H9 (cell line): ENCODE data around the gene ADGRA1. TPM values are rescaled to one million over a fixed set of nuclear protein-coding genes. Genes with fewer than 3 reads are reported as not detected.

Experiments used
- DNase-seq: peaks from one replicate; pipeline ENCODE4 v3.0.0-alpha.2; 2017
- H2AFZ ChIP-seq: one replicate; pipeline ENCODE4 v1.6.1; 2013; ENCODE audit warnings: mild to moderate bottlenecking, low read length, control low read depth, moderate library complexity
- H2AK5ac ChIP-seq: 2 replicates; pipeline ENCODE4 v1.6.1; 2013; ENCODE audit warnings: low read length, control low read depth, mixed read lengths; ENCODE audit not compliant: insufficient read length
- H2BK120ac ChIP-seq: one replicate; pipeline ENCODE4 v1.6.1; 2013; ENCODE audit warnings: low read depth, mild to moderate bottlenecking, low read length, control low read depth, inconsistent platforms; ENCODE audit not compliant: poor library complexity, severe bottlenecking
- H2BK12ac ChIP-seq: 2 replicates; pipeline ENCODE4 v1.6.1; 2013; ENCODE audit warnings: low read length, control low read depth, mixed read lengths, low read depth; ENCODE audit not compliant: insufficient read length
- H2BK15ac ChIP-seq: 2 replicates; pipeline ENCODE4 v1.6.1; 2013; ENCODE audit warnings: low read depth, low read length, control low read depth
- H2BK20ac ChIP-seq: one replicate; pipeline ENCODE4 v1.6.1; 2013; ENCODE audit warnings: low read depth, mild to moderate bottlenecking, low read length, control low read depth, inconsistent platforms; ENCODE audit not compliant: poor library complexity, severe bottlenecking
- H2BK5ac ChIP-seq: 2 replicates; pipeline ENCODE4 v1.6.1; 2013; ENCODE audit warnings: low read length, control low read depth, mixed read lengths; ENCODE audit not compliant: insufficient read length
- H3K14ac ChIP-seq: 2 replicates; pipeline ENCODE4 v1.6.1; 2013; ENCODE audit warnings: low read length, control low read depth; ENCODE audit not compliant: insufficient read depth
- H3K18ac ChIP-seq: 2 replicates; pipeline ENCODE4 v1.6.1; 2013; ENCODE audit warnings: low read depth, mild to moderate bottlenecking, mixed read lengths, low read length, control low read depth; ENCODE audit not compliant: insufficient read length
- H3K23ac ChIP-seq: 2 replicates; pipeline ENCODE4 v1.6.1; 2013; ENCODE audit warnings: low read length, control low read depth, mixed read lengths, low read depth; ENCODE audit not compliant: insufficient read length
- H3K23me2 ChIP-seq: 2 replicates; pipeline ENCODE4 v1.6.1; 2013; ENCODE audit warnings: low read depth, mild to moderate bottlenecking, mixed read lengths, low read length, control low read depth; ENCODE audit not compliant: insufficient read length, poor library complexity, severe bottlenecking
- H3K27ac ChIP-seq: 2 replicates; pipeline ENCODE4 v1.5.1; 2013; ENCODE audit warnings: low read length, control low read depth, mixed read lengths, low read depth; ENCODE audit not compliant: insufficient read length
- H3K27me3 ChIP-seq: 2 replicates; pipeline ENCODE4 v1.6.1; 2013; ENCODE audit warnings: low read length, control low read depth, inconsistent platforms; ENCODE audit not compliant: insufficient read depth
- H3K4ac ChIP-seq: 2 replicates; pipeline ENCODE4 v1.6.1; 2013; ENCODE audit warnings: low read depth, mild to moderate bottlenecking, control low read depth, inconsistent platforms, low read length, moderate library complexity
- H3K4me1 ChIP-seq: 2 replicates; pipeline ENCODE4 v1.6.1; 2013; ENCODE audit warnings: low read length, control low read depth, inconsistent platforms; ENCODE audit not compliant: insufficient read depth
- H3K4me2 ChIP-seq: 2 replicates; pipeline ENCODE4 v1.6.1; 2013; ENCODE audit warnings: low read length, control low read depth, mixed read lengths; ENCODE audit not compliant: insufficient read length, insufficient read depth
- H3K56ac ChIP-seq: 2 replicates; pipeline ENCODE4 v1.6.1; 2013; ENCODE audit warnings: low read depth, mild to moderate bottlenecking, mixed read lengths, low read length, control low read depth; ENCODE audit not compliant: insufficient read length
- H3K79me1 ChIP-seq: 2 replicates; pipeline ENCODE4 v1.6.1; 2013; ENCODE audit warnings: low read depth, mild to moderate bottlenecking, moderate library complexity, low read length, control low read depth, inconsistent platforms; ENCODE audit not compliant: insufficient read depth, poor library complexity, severe bottlenecking
- H3K79me2 ChIP-seq: 2 replicates; pipeline ENCODE4 v1.6.1; 2013; ENCODE audit warnings: low read length, control low read depth, inconsistent platforms; ENCODE audit not compliant: insufficient read depth
- H3K9ac ChIP-seq: 2 replicates; pipeline ENCODE4 v1.6.1; 2013; ENCODE audit warnings: low read length, control low read depth, mixed read lengths; ENCODE audit not compliant: insufficient read length; ENCODE audit errors: extremely low read depth
- H3K9me3 ChIP-seq: one replicate; pipeline ENCODE4 v1.6.1; 2013; ENCODE audit warnings: low read depth, low read length, inconsistent platforms; ENCODE audit not compliant: control insufficient read depth
- H3T11ph ChIP-seq: one replicate; pipeline ENCODE4 v1.6.1; 2013; ENCODE audit warnings: mild to moderate bottlenecking, low read length, control low read depth, inconsistent platforms
- H4K20me1 ChIP-seq: one replicate; pipeline ENCODE4 v1.6.1; 2013; ENCODE audit not compliant: control insufficient read depth, insufficient read length, insufficient read depth
- H4K5ac ChIP-seq: 2 replicates; pipeline ENCODE4 v1.6.1; 2013; ENCODE audit warnings: low read depth, mild to moderate bottlenecking, mixed read lengths, low read length, control low read depth; ENCODE audit not compliant: insufficient read length
- H4K8ac ChIP-seq: replicated peaks from 2 replicates; pipeline ENCODE4 v1.6.1; 2013; ENCODE audit warnings: low read length, control low read depth, mixed read lengths, low read depth; ENCODE audit not compliant: insufficient read length
- H4K91ac ChIP-seq: 2 replicates; pipeline ENCODE4 v1.6.1; 2013; ENCODE audit warnings: low read depth, mild to moderate bottlenecking, moderate library complexity, mixed read lengths, low read length, control low read depth; ENCODE audit not compliant: insufficient read length
- H3K27ac Mint-ChIP-seq, 3 experiments: 2 replicates in 2 of 3; 3 replicates in 1 of 3; pipeline ENCODE4 v1.8.0; 2020 to 2021; ENCODE audit warnings: mixed read lengths in 3 of 3, mild to moderate bottlenecking in 1 of 3, moderate library complexity in 1 of 3
- H3K27me3 Mint-ChIP-seq: 2 replicates; pipeline ENCODE4 v1.8.0; 2021; ENCODE audit warnings: low read depth, mild to moderate bottlenecking, moderate library complexity, mixed read lengths
- H3K36me3 Mint-ChIP-seq, 3 experiments: 2 replicates in 2 of 3; 3 replicates in 1 of 3; pipeline ENCODE4 v1.8.0; 2020 to 2021; ENCODE audit warnings: low read depth in 3 of 3, mixed read lengths in 3 of 3; ENCODE audit not compliant: insufficient read depth in 1 of 3
- H3K4me1 Mint-ChIP-seq, 2 experiments: 2 replicates each; pipeline ENCODE4 v1.8.0; 2020; ENCODE audit warnings: mixed read lengths in 2 of 2
- H3K4me3 Mint-ChIP-seq, 2 experiments: 2 replicates in 1 of 2; 3 replicates in 1 of 2; pipeline ENCODE4 v1.8.0; 2020 to 2021; ENCODE audit warnings: mild to moderate bottlenecking in 2 of 2, mixed read lengths in 2 of 2, moderate library complexity in 1 of 2
- H3K9me3 Mint-ChIP-seq, 2 experiments: 2 replicates in 1 of 2; 3 replicates in 1 of 2; pipeline ENCODE4 v1.8.0; 2020; ENCODE audit warnings: mild to moderate bottlenecking in 2 of 2, mixed read lengths in 2 of 2, moderate library complexity in 1 of 2
- CTCF ChIP-seq: fragments of 200-600 bp; sonication (generic); conservative IDR thresholded peaks from 3 replicates; pipeline ENCODE4 v1.8.0; 2021; ENCODE audit warnings: antibody characterized with exemption, mild to moderate bottlenecking
- WGBS: extraction: QIAGEN DNeasy Blood & Tissue Kit; methylation state at CpG from one replicate; pipeline ENCODE4 v1.1.7; 2013; ENCODE audit warnings: missing lambda C conversion rate, low lambda C conversion rate, mixed read lengths; ENCODE audit not compliant: insufficient read length; ENCODE audit errors: extremely low coverage; 5-methylcytosine and 5-hydroxymethylcytosine counted together
- total RNA-seq: library from RNA; stranded (reverse); gene quantifications from 2 replicates; pipeline ENCODE4 v1.2.1, GENCODE V29; 2021

The ADGRA1 gene
- total RNA-seq, 1 experiment from 2014 or later, result 0.11 TPM

GRCh38 chr10:133173860-133174640 is 86.3 kb downstream of the ADGRA1 start:
- no peaks in the 10 kb centered on the region for H3K27me3 Mint-ChIP-seq
- H3K27ac Mint-ChIP-seq, result no peak overlapping the region; a peak in 1 of 7 replicates
- H3K4me3 Mint-ChIP-seq, result no peak overlapping the region; a peak in 1 of 5 replicates
- Histone ChIP-seq H3K9me3 (peaks cover 12% of the 10 kb centered on the region), H3K27me3 (no peaks in the 10 kb centered on the region), H3K14ac (no peak overlapping the region), H2BK5ac (no peak overlapping the region), H2BK15ac (no peak overlapping the region), H2BK12ac (no peak overlapping the region), H4K20me1 (no peaks in the 10 kb centered on the region), H3K79me1 (no peaks in the 10 kb centered on the region), H4K5ac (no peak overlapping the region), H3K23me2 (no peaks in the 10 kb centered on the region), H3K56ac (no peak overlapping the region), H4K8ac (no peak overlapping the region), H2AK5ac (no peak overlapping the region), H4K91ac (no peak overlapping the region), H3K9ac (no peak overlapping the region), H3K18ac (no peak overlapping the region), H3K27ac (no peak overlapping the region), H3K4me1 (no peaks in the 10 kb centered on the region), H2BK120ac (no peak overlapping the region), H2BK20ac (no peak overlapping the region), H3K23ac (no peak overlapping the region), H3K4me2 (no peak overlapping the region), H3K79me2 (no peaks in the 10 kb centered on the region), H3T11ph (no peak overlapping the region), H3K4ac (no peak overlapping the region), H2AFZ (no peak overlapping the region)
- H3K36me3 Mint-ChIP-seq, result peaks cover 15 to 49% (median 38%) of the 10 kb centered on the region in 3 experiments
- H3K9me3 Mint-ChIP-seq, result peaks cover 15 to 21% of the 10 kb centered on the region in 2 experiments
- no peak for DNase-seq
- no CpG with 5 or more reads among the region's 15 CpGs for WGBS
- TF ChIP-seq CTCF, result no peak
- H3K4me1 Mint-ChIP-seq, result no peaks in the 10 kb centered on the region
